Osteocyte (in vitro differentiated cells): ENCODE data around the gene MYO5C. TPM values are rescaled to one million over a fixed set of nuclear protein-coding genes. Genes with fewer than 3 reads are reported as not detected.

Source experiments
- DNase-seq: peaks from one replicate; pipeline ENCODE4 v3.0.0; 2021; ENCODE audit warnings: mixed read lengths; ENCODE audit not compliant: unreplicated experiment; ENCODE audit errors: extremely low spot score
- H3K27ac Mint-ChIP-seq: one replicate; pipeline ENCODE4 v1.8.0; 2021; ENCODE audit warnings: mild to moderate bottlenecking, mixed read lengths; ENCODE audit not compliant: unreplicated experiment
- H3K27me3 Mint-ChIP-seq: one replicate; pipeline ENCODE4 v1.8.0; 2021; ENCODE audit warnings: mixed read lengths; ENCODE audit not compliant: unreplicated experiment
- H3K36me3 Mint-ChIP-seq: one replicate; pipeline ENCODE4 v1.8.0; 2021; ENCODE audit warnings: mixed read lengths; ENCODE audit not compliant: unreplicated experiment
- H3K4me1 Mint-ChIP-seq: one replicate; pipeline ENCODE4 v1.8.0; 2021; ENCODE audit warnings: mixed read lengths; ENCODE audit not compliant: unreplicated experiment
- H3K4me3 Mint-ChIP-seq: one replicate; pipeline ENCODE4 v1.8.0; 2021; ENCODE audit warnings: mild to moderate bottlenecking, moderate library complexity, mixed read lengths; ENCODE audit not compliant: unreplicated experiment
- H3K9me3 Mint-ChIP-seq: one replicate; pipeline ENCODE4 v1.8.0; 2021; ENCODE audit warnings: mixed read lengths; ENCODE audit not compliant: unreplicated experiment
- total RNA-seq: library from RNA; stranded (reverse); gene quantifications from 2 replicates; pipeline ENCODE4 v1.2.1, GENCODE V29; 2021
- TF ChIP-seq, protein P1 (sequence below): fragments of 200-600 bp; sonication (generic); IDR thresholded peaks from 2 replicates; pipeline ENCODE4 v1.5.0; 2021; ENCODE audit warnings: antibody characterized with exemption, mild to moderate bottlenecking, moderate library complexity

MYO5C gene
- total RNA-seq, 1 donor from 2014 or later = 4.0 TPM

DNA sequence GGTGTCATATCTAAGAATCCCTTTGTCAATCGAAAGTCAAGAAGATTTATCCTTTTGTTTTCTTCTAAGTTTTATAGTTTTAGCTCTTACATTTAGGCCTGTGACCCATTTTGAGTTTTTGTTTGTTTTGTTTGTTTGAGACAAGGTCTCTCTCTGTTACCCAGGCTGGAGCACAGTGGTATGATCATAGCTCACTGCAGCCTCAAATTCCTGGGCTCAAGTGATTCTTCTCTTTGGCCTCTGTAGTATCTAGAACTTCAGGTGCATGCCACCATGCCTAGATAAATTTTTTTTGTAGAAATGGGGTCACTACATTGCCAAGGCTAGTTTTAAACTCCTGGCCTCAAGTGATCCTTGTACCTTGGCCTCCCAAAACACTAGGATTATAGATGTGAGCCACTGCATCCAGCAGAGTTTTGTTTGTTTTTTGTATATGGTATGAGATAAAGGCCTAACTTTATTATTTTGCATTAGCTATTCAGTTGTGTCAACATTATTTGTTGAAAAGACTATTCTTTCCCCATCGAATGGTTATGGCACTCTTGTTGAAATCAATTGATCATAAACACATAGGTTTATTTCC, 5.8 kb upstream of the MYO5C start:
- H3K27me3 Mint-ChIP-seq = no peaks in the 10 kb centered on the region
- H3K4me1 Mint-ChIP-seq = peaks cover 27% of the 10 kb centered on the region
- H3K4me3 Mint-ChIP-seq = no peak overlapping the region
- peaks cover 2% of the 10 kb centered on the region for H3K36me3 Mint-ChIP-seq
- no peaks in the 10 kb centered on the region for H3K9me3 Mint-ChIP-seq
- TF ChIP-seq, protein P1, sequence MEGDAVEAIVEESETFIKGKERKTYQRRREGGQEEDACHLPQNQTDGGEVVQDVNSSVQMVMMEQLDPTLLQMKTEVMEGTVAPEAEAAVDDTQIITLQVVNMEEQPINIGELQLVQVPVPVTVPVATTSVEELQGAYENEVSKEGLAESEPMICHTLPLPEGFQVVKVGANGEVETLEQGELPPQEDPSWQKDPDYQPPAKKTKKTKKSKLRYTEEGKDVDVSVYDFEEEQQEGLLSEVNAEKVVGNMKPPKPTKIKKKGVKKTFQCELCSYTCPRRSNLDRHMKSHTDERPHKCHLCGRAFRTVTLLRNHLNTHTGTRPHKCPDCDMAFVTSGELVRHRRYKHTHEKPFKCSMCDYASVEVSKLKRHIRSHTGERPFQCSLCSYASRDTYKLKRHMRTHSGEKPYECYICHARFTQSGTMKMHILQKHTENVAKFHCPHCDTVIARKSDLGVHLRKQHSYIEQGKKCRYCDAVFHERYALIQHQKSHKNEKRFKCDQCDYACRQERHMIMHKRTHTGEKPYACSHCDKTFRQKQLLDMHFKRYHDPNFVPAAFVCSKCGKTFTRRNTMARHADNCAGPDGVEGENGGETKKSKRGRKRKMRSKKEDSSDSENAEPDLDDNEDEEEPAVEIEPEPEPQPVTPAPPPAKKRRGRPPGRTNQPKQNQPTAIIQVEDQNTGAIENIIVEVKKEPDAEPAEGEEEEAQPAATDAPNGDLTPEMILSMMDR = no peak
- H3K27ac Mint-ChIP-seq = no peak overlapping the region
- no peak for DNase-seq

DNA sequence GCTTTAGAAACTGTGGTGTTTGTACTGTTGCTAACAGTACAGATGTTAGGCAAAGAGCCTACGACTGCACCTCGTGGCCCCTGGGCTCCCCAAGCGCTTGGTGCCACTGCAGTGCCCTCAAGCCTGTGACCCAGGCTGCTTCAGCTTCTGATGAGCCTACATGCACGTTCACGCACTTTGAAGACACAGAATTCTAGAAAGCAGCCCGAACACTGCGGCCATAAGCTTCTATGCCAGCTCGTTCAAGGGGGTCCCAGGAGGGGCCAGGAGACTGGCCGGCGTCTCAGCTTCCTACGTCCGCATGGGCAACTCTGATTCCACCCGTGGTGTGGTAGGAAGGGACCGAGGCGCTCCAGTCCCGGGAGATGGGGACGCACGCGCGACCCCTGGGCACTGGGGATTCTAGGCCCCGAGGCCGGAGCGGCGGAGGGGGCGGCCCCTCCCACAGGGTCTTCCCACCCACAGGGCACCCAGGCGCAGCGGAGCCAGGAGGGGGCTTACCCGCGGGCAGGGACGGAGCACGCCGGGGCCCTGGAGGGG, 653 bp downstream of the MYO5C start:
- Mint-ChIP-seq H3K27ac (no peak overlapping the region), H3K4me3 (peak overlapping the region; percentile 66), H3K4me1 (peaks cover 23% of the 10 kb centered on the region), H3K36me3 (no peaks in the 10 kb centered on the region), H3K27me3 (no peaks in the 10 kb centered on the region), H3K9me3 (no peaks in the 10 kb centered on the region)
- DNase-seq = no peak
- TF ChIP-seq, protein P1 = no peak

DNA sequence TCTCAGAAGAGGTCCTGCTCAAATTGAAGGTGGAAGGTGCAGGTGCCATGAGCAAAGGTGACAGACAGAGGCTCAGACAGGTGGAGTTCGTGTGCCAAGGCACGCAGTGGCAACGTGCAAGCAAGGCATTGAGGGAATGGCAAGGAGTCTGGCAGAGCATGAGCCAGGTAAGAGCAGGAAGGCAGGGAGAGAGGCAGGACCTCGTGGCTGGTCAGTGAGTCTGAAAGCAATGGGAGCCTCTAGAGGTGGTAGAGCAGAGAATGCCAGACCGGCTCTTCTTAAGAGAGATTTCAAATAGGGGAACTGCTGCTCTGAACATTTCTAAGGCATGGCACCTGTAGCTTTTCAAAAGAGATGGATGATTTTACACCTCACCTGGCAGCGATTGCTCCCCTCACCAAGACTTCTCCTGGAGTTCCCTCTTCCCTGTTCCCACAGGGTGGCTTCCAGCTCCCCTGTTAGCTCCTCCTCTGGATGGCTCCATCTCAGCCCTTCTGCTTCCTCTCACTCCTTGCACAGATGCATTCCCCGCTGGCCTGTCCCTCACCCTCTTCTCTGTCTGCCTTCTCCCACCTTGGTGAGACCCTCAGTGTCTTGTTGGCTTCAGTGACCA, 2.7 kb downstream of the MYO5C start:
- Mint-ChIP-seq H3K27me3 (no peaks in the 10 kb centered on the region), H3K36me3 (no peaks in the 10 kb centered on the region), H3K4me1 (peaks cover 34% of the 10 kb centered on the region), H3K4me3 (no peak overlapping the region), H3K27ac (no peak overlapping the region), H3K9me3 (no peaks in the 10 kb centered on the region)
- TF ChIP-seq, protein P1 = no peak
- no peak for DNase-seq

DNA sequence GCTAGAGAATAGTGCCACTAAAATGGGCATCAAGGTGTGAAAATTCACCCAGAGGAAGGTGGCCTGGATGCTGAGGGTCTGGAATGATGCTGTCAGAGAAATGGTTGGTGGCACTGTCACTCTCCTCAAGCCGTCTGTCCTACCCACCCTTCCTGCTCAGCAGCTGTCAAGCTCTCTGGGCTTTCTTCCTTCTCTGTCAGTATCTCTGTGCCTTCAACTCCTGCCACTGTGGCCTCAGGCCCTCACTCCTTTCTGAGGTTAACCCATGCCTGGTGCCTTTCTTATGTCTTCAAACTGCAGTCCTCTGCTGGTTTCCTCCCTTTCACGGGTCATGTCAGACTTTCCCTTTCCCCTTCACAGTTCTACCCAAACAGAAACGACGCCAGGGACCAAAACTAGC, 4.4 kb downstream of the MYO5C start:
- Mint-ChIP-seq H3K36me3 (no peaks in the 10 kb centered on the region), H3K27ac (no peak overlapping the region), H3K4me3 (no peak overlapping the region), H3K27me3 (no peaks in the 10 kb centered on the region), H3K9me3 (no peaks in the 10 kb centered on the region), H3K4me1 (peaks cover 43% of the 10 kb centered on the region)
- TF ChIP-seq, protein P1 = no peak
- DNase-seq = no peak

DNA sequence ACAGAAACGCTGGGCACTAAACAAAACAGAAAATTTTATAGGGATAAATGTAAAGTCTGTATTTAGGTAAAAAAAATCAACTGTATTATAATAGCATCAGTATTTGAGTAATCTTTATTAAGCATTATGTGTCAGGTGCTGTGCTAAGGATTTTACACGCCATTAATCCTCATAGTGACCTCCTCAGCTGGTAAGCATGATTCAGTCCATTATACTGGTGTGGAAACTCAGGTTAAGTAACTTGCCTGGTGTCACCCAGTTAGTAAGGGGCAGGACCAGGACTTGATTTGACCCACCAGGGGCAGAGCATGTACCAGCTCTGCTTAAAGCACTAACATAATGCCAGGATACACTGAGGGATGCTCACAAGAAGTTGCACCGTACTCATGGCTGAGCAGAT, 4.8 kb downstream of the MYO5C start:
- H3K9me3 Mint-ChIP-seq = no peaks in the 10 kb centered on the region
- TF ChIP-seq, protein P1 = no peak
- peaks cover 43% of the 10 kb centered on the region for H3K4me1 Mint-ChIP-seq
- no peak overlapping the region for H3K27ac Mint-ChIP-seq
- no peaks in the 10 kb centered on the region for H3K27me3 Mint-ChIP-seq
- no peak overlapping the region for H3K4me3 Mint-ChIP-seq
- no peaks in the 10 kb centered on the region for H3K36me3 Mint-ChIP-seq
- DNase-seq = no peak
